Osteoblast (primary cell): ENCODE results near the gene GIPC2. TPM values are rescaled to one million over a fixed set of nuclear protein-coding genes. Genes with fewer than 3 reads are reported as not detected.

Experiments
- DNase-seq: peaks from one replicate; pipeline ENCODE4 v3.0.0; 2011; ENCODE audit warnings: low spot score, mixed read lengths; ENCODE audit not compliant: insufficient read length; ENCODE audit errors: missing footprints
- H2AFZ ChIP-seq: 2 replicates; pipeline ENCODE4 v1.6.0; 2011; ENCODE audit warnings: mild to moderate bottlenecking, low read length
- H3K27ac ChIP-seq: 2 replicates; pipeline ENCODE4 v1.5.1; 2011; ENCODE audit warnings: mild to moderate bottlenecking, low read depth, low read length, moderate library complexity
- H3K27me3 ChIP-seq: 2 replicates; pipeline ENCODE4 v1.6.0; 2012; ENCODE audit warnings: mild to moderate bottlenecking, control low read depth, inconsistent platforms, low read length, moderate library complexity; ENCODE audit not compliant: insufficient read depth
- H3K36me3 ChIP-seq: 2 replicates; pipeline ENCODE4 v1.5.1; 2011; ENCODE audit warnings: mild to moderate bottlenecking, low read length, control low read depth, moderate library complexity; ENCODE audit not compliant: insufficient read depth
- H3K4me1 ChIP-seq: 2 replicates; pipeline ENCODE4 v1.5.1; 2011; ENCODE audit warnings: mild to moderate bottlenecking, low read length, control low read depth, moderate library complexity; ENCODE audit not compliant: insufficient read depth
- H3K4me2 ChIP-seq: 2 replicates; pipeline ENCODE4 v1.6.0; 2011; ENCODE audit warnings: mild to moderate bottlenecking, low read length; ENCODE audit not compliant: insufficient read depth
- H3K4me3 ChIP-seq: fragments of 200-600 bp; sonication (generic); 3 replicates; pipeline ENCODE4 v1.5.1; 2012; ENCODE audit warnings: mild to moderate bottlenecking, low read length, inconsistent platforms; ENCODE audit not compliant: insufficient read depth
- H3K79me2 ChIP-seq: 2 replicates; pipeline ENCODE4 v1.6.0; 2012; ENCODE audit warnings: mild to moderate bottlenecking, low read length, control low read depth, inconsistent platforms; ENCODE audit not compliant: insufficient read depth
- H3K9me3 ChIP-seq: 2 replicates; pipeline ENCODE4 v1.5.1; 2011; ENCODE audit warnings: low read depth, low read length, control low read depth
- H4K20me1 ChIP-seq: 2 replicates; pipeline ENCODE4 v1.6.0; 2012; ENCODE audit warnings: mild to moderate bottlenecking, low read length, control low read depth; ENCODE audit not compliant: insufficient read depth
- total RNA-seq: library from RNA; depleted of rRNA; stranded (reverse); fragments of >200 nt; gene quantifications from 2 replicates; pipeline ENCODE4 v1.2.3, GENCODE V29; 2012
- TF ChIP-seq, protein P1 (sequence below): IDR thresholded peaks from 2 replicates; pipeline ENCODE4 v1.5.1; 2011; ENCODE audit warnings: mild to moderate bottlenecking, low read depth, low read length, moderate library complexity; ENCODE audit errors: extremely low read depth

The GIPC2 gene
- total RNA-seq, 1 donor = 0.36 TPM

DNA sequence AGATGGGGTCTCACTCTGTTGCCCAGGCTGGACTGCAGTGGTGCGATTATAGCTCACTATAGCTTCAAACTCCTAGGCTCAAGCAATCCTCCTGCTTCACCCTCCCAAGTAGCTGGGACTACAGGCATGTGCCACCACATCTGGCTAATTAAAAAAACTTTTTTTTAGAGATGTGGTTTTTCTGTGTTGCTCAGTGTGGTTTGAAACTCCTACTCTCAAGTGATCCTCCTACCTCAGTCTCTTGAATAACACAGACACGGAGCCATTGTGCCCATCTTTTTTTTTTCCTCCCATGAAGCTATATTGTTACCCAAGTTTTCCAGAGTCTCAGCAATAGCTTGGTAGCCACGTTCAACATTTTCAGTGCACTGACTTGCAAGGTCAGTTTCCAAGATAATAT is 2.7 kb downstream of the GIPC2 start:
- no peaks in the 10 kb centered on the region for H3K79me2 ChIP-seq
- H2AFZ ChIP-seq = no peak overlapping the region
- peaks cover 5% of the 10 kb centered on the region for H3K27me3 ChIP-seq
- H3K4me1 ChIP-seq = peaks cover 5% of the 10 kb centered on the region
- TF ChIP-seq, protein P1, sequence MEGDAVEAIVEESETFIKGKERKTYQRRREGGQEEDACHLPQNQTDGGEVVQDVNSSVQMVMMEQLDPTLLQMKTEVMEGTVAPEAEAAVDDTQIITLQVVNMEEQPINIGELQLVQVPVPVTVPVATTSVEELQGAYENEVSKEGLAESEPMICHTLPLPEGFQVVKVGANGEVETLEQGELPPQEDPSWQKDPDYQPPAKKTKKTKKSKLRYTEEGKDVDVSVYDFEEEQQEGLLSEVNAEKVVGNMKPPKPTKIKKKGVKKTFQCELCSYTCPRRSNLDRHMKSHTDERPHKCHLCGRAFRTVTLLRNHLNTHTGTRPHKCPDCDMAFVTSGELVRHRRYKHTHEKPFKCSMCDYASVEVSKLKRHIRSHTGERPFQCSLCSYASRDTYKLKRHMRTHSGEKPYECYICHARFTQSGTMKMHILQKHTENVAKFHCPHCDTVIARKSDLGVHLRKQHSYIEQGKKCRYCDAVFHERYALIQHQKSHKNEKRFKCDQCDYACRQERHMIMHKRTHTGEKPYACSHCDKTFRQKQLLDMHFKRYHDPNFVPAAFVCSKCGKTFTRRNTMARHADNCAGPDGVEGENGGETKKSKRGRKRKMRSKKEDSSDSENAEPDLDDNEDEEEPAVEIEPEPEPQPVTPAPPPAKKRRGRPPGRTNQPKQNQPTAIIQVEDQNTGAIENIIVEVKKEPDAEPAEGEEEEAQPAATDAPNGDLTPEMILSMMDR = no peak
- DNase-seq = no peak
- H3K9me3 ChIP-seq = no peaks in the 10 kb centered on the region
- H3K4me2 ChIP-seq = no peak overlapping the region
- H4K20me1 ChIP-seq = no peaks in the 10 kb centered on the region
- H3K27ac ChIP-seq = no peak overlapping the region
- no peaks in the 10 kb centered on the region for H3K36me3 ChIP-seq
- H3K4me3 ChIP-seq = no peak overlapping the region

DNA sequence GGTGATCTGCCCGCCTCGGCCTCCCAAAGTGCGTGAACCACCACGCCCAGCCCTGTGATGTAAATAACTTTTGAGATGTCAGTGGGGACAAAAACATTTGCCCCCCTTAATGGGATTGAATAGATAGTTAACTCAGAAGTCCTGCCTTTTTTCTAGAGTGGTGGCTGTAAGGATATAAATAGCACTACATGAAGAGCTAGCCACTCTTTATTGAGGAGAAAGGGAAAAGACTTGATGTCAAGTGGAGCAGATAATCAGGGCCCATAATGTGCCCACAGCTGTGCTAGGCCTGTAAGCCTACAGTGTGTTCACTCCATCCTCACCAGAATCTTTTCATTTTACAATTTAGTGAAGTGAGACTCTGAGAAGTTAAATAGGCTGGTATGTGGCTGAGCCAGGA is 3.6 kb downstream of the GIPC2 start:
- no peaks in the 10 kb centered on the region for H3K79me2 ChIP-seq
- no peak overlapping the region for H3K27ac ChIP-seq
- H4K20me1 ChIP-seq = no peaks in the 10 kb centered on the region
- peaks cover 5% of the 10 kb centered on the region for H3K27me3 ChIP-seq
- DNase-seq = no peak
- H3K4me1 ChIP-seq = peaks cover 8% of the 10 kb centered on the region
- H3K36me3 ChIP-seq = no peaks in the 10 kb centered on the region
- no peak overlapping the region for H2AFZ ChIP-seq
- H3K4me2 ChIP-seq = no peak overlapping the region
- H3K4me3 ChIP-seq = no peak overlapping the region
- TF ChIP-seq, protein P1 = no peak
- H3K9me3 ChIP-seq = no peaks in the 10 kb centered on the region

DNA sequence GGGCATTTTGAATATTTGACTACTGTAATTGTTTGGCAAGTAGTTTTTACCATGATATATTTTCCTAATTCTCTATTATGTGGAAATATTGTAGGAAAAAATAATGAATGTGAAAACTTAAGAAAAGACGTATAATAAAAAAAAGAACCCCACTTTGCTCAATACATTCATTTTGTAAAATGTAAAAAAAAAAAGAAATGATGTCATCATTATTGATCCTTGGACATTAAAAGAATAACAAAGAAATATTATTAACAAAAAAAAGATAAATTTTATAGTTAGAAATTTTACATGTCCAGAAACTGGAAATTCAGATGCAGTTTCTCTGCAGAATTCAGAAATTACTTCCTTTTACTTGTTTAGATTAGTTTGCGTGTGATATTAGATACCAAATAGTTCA is 5.2 kb downstream of the GIPC2 start:
- peaks cover 13% of the 10 kb centered on the region for H3K4me1 ChIP-seq
- no peaks in the 10 kb centered on the region for H3K79me2 ChIP-seq
- H3K27me3 ChIP-seq = no peaks in the 10 kb centered on the region
- H3K4me2 ChIP-seq = no peak overlapping the region
- no peak overlapping the region for H2AFZ ChIP-seq
- no peaks in the 10 kb centered on the region for H3K9me3 ChIP-seq
- H4K20me1 ChIP-seq = no peaks in the 10 kb centered on the region
- TF ChIP-seq, protein P1 = no peak
- H3K36me3 ChIP-seq = no peaks in the 10 kb centered on the region
- DNase-seq = no peak
- no peak overlapping the region for H3K27ac ChIP-seq
- H3K4me3 ChIP-seq = no peak overlapping the region

DNA sequence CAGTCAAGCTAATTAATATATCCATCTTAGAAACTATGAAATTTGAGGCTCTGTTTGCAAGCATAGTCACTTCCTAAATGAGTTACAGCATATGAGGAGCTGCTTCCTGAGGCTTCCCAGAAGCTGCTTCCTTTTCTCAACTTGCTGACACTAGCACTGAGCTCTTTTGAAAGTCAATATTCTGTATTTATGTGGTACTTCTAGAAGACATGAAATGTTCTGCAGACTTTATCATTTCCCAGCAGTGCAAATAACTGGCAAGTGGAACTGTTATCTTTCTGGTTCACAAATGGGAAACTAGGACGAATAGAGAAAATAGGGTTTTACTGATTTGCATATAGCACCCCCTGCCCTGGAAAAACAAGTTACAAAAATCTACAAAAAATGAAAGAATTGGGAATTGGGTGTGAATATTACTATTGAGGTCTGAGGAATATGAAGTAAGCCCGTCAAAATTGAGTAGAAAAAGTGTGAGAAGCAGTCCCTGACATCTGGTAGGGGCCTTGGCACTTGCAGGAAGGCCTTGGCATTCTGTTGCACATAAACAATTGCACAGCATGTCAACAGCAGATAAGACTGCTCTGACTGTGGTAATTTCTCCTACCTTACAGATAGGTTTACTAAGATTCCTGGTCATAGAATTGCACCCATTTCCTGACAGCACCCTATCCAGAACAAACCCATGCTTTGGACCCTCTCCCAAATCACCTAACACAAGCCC is 7.1 kb downstream of the GIPC2 start:
- Histone ChIP-seq H2AFZ (no peak overlapping the region), H3K4me3 (no peak overlapping the region), H3K4me1 (peaks cover 8% of the 10 kb centered on the region), H3K27me3 (no peaks in the 10 kb centered on the region), H4K20me1 (no peaks in the 10 kb centered on the region), H3K9me3 (no peaks in the 10 kb centered on the region), H3K79me2 (no peaks in the 10 kb centered on the region), H3K27ac (no peak overlapping the region), H3K4me2 (no peak overlapping the region), H3K36me3 (no peaks in the 10 kb centered on the region)
- DNase-seq = no peak
- TF ChIP-seq, protein P1 = no peak
